HepG2 (cell line): ENCODE results near the gene ASTN2. TPM values are rescaled to one million over a fixed set of nuclear protein-coding genes. Genes with fewer than 3 reads are reported as not detected.

Source experiments
- ATAC-seq: fragments of 200-7000 bp; cut with Tn5 transposase; 3 replicates; pipeline ENCODE4 v1.9.1; 2020; ENCODE audit warnings: mild to moderate bottlenecking, moderate library complexity
- BruUV-seq: library from RNA; stranded (reverse); fragments of 400-500 nt; replicated peaks from 2 replicates; lab custom pipeline; 2021; lab: Mats Ljungman, UMichigan
- CTCF ChIA-PET: fragments of 300-600 bp; formaldehyde crosslinking; extraction: SDS; loops from one replicate; lab custom pipeline; 2021; ENCODE audit warnings: low total read pairs, inconsistent platforms, low intra/inter-chr PET ratio; lab: Yijun Ruan, JAX
- POLR2A ChIA-PET: fragments of 350-600 bp; sonication (Branson Sonifier 250); formaldehyde crosslinking; loops from one replicate; lab custom pipeline; 2020; ENCODE audit warnings: antibody characterized with exemption, inconsistent platforms; lab: Yijun Ruan, JAX
- DNase-seq: peaks from one replicate; pipeline ENCODE4 v3.0.0-alpha.2; 2015; ENCODE audit warnings: low spot score
- FAIRE-seq: peaks from 3 replicates; lab custom pipeline; 2011; peaks lifted over from hg19 to GRCh38; lab: Jason Lieb, UNC
- H2AFZ ChIP-seq: one replicate; pipeline ENCODE4 v1.6.1; 2011; ENCODE audit warnings: low read length, inconsistent platforms
- H3K27ac ChIP-seq: fragments of 300-600 bp; 3 replicates; pipeline ENCODE4 v1.8.0; 2011; ENCODE audit warnings: mixed run types, mild to moderate bottlenecking, mixed read lengths, low read length, inconsistent platforms; ENCODE audit not compliant: insufficient read depth; ENCODE audit errors: extremely low read length
- H3K27me3 ChIP-seq, 2 experiments: fragments of 200-600 bp in 1 of 2; 2 replicates in 1 of 2; 3 replicates in 1 of 2; pipeline versions ENCODE4 v1.6.0 to v1.8.0; 2011; ENCODE audit warnings: low read length in 2 of 2, mild to moderate bottlenecking in 2 of 2, moderate library complexity in 2 of 2, inconsistent platforms in 1 of 2; ENCODE audit not compliant: insufficient read depth in 2 of 2, control insufficient read depth in 1 of 2
- H3K36me3 ChIP-seq, 2 experiments: fragments of 200-600 bp in 1 of 2; replicated peaks in 1 of 2; 2 replicates in 1 of 2; 3 replicates in 1 of 2; pipeline versions ENCODE4 v1.5.1 to v1.8.0; 2011; ENCODE audit warnings: low read length in 2 of 2, inconsistent platforms in 1 of 2; ENCODE audit not compliant: insufficient read depth in 2 of 2, control insufficient read depth in 1 of 2
- H3K4me1 ChIP-seq: 2 replicates; pipeline ENCODE4 v1.5.1; 2012; ENCODE audit warnings: low read length, inconsistent platforms; ENCODE audit not compliant: insufficient read depth
- H3K4me2 ChIP-seq: 2 replicates; pipeline ENCODE4 v1.6.0; 2011; ENCODE audit warnings: low read depth, low read length, inconsistent platforms
- H3K4me3 ChIP-seq, 3 experiments: fragments of 200-600 bp in 1 of 3; sonication (generic), shearing (Covaris generic) in 1 of 3; replicated peaks in 1 of 3; 2 replicates each; pipeline ENCODE4 v1.5.1; 2011 to 2016; ENCODE audit warnings: low read length in 3 of 3, inconsistent platforms in 2 of 3, low read depth in 2 of 3, mild to moderate bottlenecking in 2 of 3, control low read depth in 1 of 3, mixed read lengths in 1 of 3; ENCODE audit not compliant: insufficient read depth in 1 of 3
- H3K79me2 ChIP-seq: one replicate; pipeline ENCODE4 v1.6.1; 2011; ENCODE audit warnings: low read length, inconsistent platforms; ENCODE audit not compliant: insufficient read depth
- H3K9ac ChIP-seq: 2 replicates; pipeline ENCODE4 v1.6.0; 2011; ENCODE audit warnings: mild to moderate bottlenecking, low read depth, low read length, inconsistent platforms; ENCODE audit not compliant: insufficient read depth
- H3K9me3 ChIP-seq: 2 replicates; pipeline ENCODE4 v1.5.1; 2012; ENCODE audit warnings: mild to moderate bottlenecking, low read length
- H4K20me1 ChIP-seq: 2 replicates; pipeline ENCODE4 v1.6.0; 2011; ENCODE audit warnings: inconsistent platforms, mild to moderate bottlenecking, low read length, moderate library complexity; ENCODE audit not compliant: insufficient read depth
- ATAD3A ChIP-seq: sonication (generic); formaldehyde crosslinking; IDR thresholded peaks from 2 replicates; pipeline ENCODE4 v1.4.0; 2020; ENCODE audit warnings: missing genetic modification reagents
- DMAP1 ChIP-seq: IDR thresholded peaks from 2 replicates; pipeline ENCODE4 v1.6.1; 2016
- KLF13 ChIP-seq: sonication (generic); formaldehyde crosslinking; IDR thresholded peaks from 2 replicates; pipeline ENCODE4 v1.4.0; 2020; ENCODE audit warnings: mild to moderate bottlenecking, missing genetic modification reagents
- MAFG ChIP-seq: sonication (generic); formaldehyde crosslinking; IDR thresholded peaks from 2 replicates; pipeline ENCODE4 v1.5.1; 2020; ENCODE audit warnings: mild to moderate bottlenecking, missing genetic modification reagents
- NFKBIZ ChIP-seq: IDR thresholded peaks from 2 replicates; pipeline ENCODE4 v1.6.1; 2018; ENCODE audit warnings: missing genetic modification reagents, missing compliant biosample characterization
- PHF5A ChIP-seq: IDR thresholded peaks from one replicate; pipeline ENCODE4 v1.6.1; 2018; ENCODE audit warnings: low read depth, missing genetic modification reagents; ENCODE audit not compliant: unreplicated experiment
- SAFB2 ChIP-seq: sonication (generic); formaldehyde crosslinking; IDR thresholded peaks from 2 replicates; pipeline ENCODE4 v1.5.1; 2020; ENCODE audit warnings: missing genetic modification reagents, low read depth, mild to moderate bottlenecking, borderline replicate concordance
- SMYD3 ChIP-seq: sonication (generic); formaldehyde crosslinking; IDR thresholded peaks from 2 replicates; pipeline ENCODE4 v1.8.1; 2023; ENCODE audit warnings: mild to moderate bottlenecking, missing genetic modification reagents
- ZNF496 ChIP-seq: sonication (generic); formaldehyde crosslinking; IDR thresholded peaks from 2 replicates; pipeline ENCODE4 v1.8.1; 2023; ENCODE audit warnings: mild to moderate bottlenecking, moderate library complexity, missing genetic modification reagents; ENCODE audit not compliant: insufficient replicate concordance
- WGBS: methylation state at CpG from one replicate; pipeline ENCODE4 v1.1.6; 2017; ENCODE audit warnings: low lambda C conversion rate; 5-methylcytosine and 5-hydroxymethylcytosine counted together
- in situ Hi-C: cut with HindIII; loops from 2 replicates; pipeline ENCODE4 v1.10.0; 2017; ENCODE audit warnings: low pct_unique_long_range_greater_than_20kb; ENCODE audit not compliant: extremely low pct_ligation_motif_present
- intact Hi-C: fragments of 100-400 bp; cut with micrococcal nuclease; formaldehyde crosslinking; loops from one replicate; pipeline ENCODE4 v1.10.0; 2022; ENCODE audit not compliant: unreplicated experiment
- polyA plus RNA-seq, 8 experiments: library from polyadenylated mRNA; depleted of rRNA in 3 of 8; stranded (reverse) in 7 of 8; unstranded in 1 of 8; fragments of >200 nt; fragmentation: Illumina TruSeq in 4 of 8; extraction: Trizol in 4 of 8; gene quantifications; 2 replicates each; pipeline versions ENCODE4 v1.2.1 to v1.2.3, GENCODE V29; 2011 to 2016; ENCODE audit warnings: low read depth in 4 of 8, missing spikeins in 1 of 8, mixed read lengths in 1 of 8; ENCODE audit not compliant: insufficient read depth in 1 of 8
- total RNA-seq, 5 experiments: library from RNA; depleted of rRNA; stranded (reverse); fragments of >200 nt; fragmentation: Illumina TruSeq; extraction: Trizol; gene quantifications; 2 replicates each; pipeline ENCODE4 v1.2.3, GENCODE V29; 2016; ENCODE audit warnings: low read depth in 1 of 5

ASTN2 gene
- total and polyA plus RNA-seq, 2 of the 13 experiments (the other 11 are each of a cell fraction or from before 2014, with no cell fraction given), result 5.2 to 13.5 TPM

GRCh38 chr9:117448066-117448465 is 33.2 kb upstream of the ASTN2 start:
- DNase-seq, result no peak
- no peak for ATAC-seq
- CTCF ChIA-PET, result no interaction called here
- no peaks in the 10 kb centered on the region for H3K4me1 ChIP-seq
- no TSS peak for BruUV-seq
- POLR2A ChIA-PET, result no interaction called here
- in situ Hi-C loops, result no loop called here
- H3K9me3 ChIP-seq, result no peaks in the 10 kb centered on the region
- no peak for FAIRE-seq
- intact Hi-C loops, result no loop called here
- WGBS, result 36% methylated on average over 3 of the region's 3 CpGs
- H3K79me2 ChIP-seq, result no peaks in the 10 kb centered on the region
- no peak overlapping the region for H3K4me3 ChIP-seq
- H3K9ac ChIP-seq, result no peak overlapping the region
- H2AFZ ChIP-seq, result no peak overlapping the region
- no peak overlapping the region for H3K27ac ChIP-seq
- no peaks in the 10 kb centered on the region for H4K20me1 ChIP-seq
- TF ChIP-seq KLF13 (CRISPR knock-in tag) (no peak), MAFG (CRISPR knock-in tag) (no peak), SAFB2 (CRISPR knock-in tag) (no peak), SMYD3 (CRISPR knock-in tag) (no peak), NFKBIZ (CRISPR knock-in tag) (no peak), ZNF496 (CRISPR knock-in tag) (no peak), ATAD3A (CRISPR knock-in tag) (no peak), DMAP1 (no peak)
- H3K27me3 ChIP-seq, result no peaks in the 10 kb centered on the region
- H3K4me2 ChIP-seq, result no peak overlapping the region
- H3K36me3 ChIP-seq, result no peaks in the 10 kb centered on the region

- Histone ChIP-seq H3K9me3 (no peaks in the 10 kb centered on the region), H3K27ac (no peak overlapping the region), H4K20me1 (no peaks in the 10 kb centered on the region), H3K4me2 (no peak overlapping the region), H2AFZ (no peak overlapping the region), H3K4me3 (no peak overlapping the region), H3K4me1 (no peaks in the 10 kb centered on the region), H3K27me3 (no peaks in the 10 kb centered on the region), H3K36me3 (no peaks in the 10 kb centered on the region), H3K9ac (no peak overlapping the region), H3K79me2 (no peaks in the 10 kb centered on the region)
- ChIA-PET POLR2A (no interaction called here), CTCF (no interaction called here)
- DNase-seq, result no peak
- intact Hi-C loops, result no loop called here
- no peak for ATAC-seq
- BruUV-seq, result no TSS peak
- 4% methylated on average over 5 of the region's 5 CpGs for WGBS
- no peak for TF ChIP-seq PHF5A (CRISPR knock-in tag)
- in situ Hi-C loops, result no loop called here
- FAIRE-seq, result no peak
Observed at GRCh38 chr9:117445631-117446030, 30.8 kb upstream of the ASTN2 start.
